GM12801 (cell line): ENCODE measurements around the gene PACS1.

Source experiments
- TF ChIP-seq, protein P1 (sequence below): IDR thresholded peaks from one replicate; pipeline ENCODE4 v1.5.1; 2011; ENCODE audit warnings: control low read depth; ENCODE audit not compliant: insufficient read length; ENCODE audit errors: extremely low read depth

The PACS1 gene

GRCh38 chr11:66055021-66055420 lies 15.1 kb upstream of the PACS1 start:
- TF ChIP-seq, protein P1, sequence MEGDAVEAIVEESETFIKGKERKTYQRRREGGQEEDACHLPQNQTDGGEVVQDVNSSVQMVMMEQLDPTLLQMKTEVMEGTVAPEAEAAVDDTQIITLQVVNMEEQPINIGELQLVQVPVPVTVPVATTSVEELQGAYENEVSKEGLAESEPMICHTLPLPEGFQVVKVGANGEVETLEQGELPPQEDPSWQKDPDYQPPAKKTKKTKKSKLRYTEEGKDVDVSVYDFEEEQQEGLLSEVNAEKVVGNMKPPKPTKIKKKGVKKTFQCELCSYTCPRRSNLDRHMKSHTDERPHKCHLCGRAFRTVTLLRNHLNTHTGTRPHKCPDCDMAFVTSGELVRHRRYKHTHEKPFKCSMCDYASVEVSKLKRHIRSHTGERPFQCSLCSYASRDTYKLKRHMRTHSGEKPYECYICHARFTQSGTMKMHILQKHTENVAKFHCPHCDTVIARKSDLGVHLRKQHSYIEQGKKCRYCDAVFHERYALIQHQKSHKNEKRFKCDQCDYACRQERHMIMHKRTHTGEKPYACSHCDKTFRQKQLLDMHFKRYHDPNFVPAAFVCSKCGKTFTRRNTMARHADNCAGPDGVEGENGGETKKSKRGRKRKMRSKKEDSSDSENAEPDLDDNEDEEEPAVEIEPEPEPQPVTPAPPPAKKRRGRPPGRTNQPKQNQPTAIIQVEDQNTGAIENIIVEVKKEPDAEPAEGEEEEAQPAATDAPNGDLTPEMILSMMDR, result no peak

GRCh38 chr11:66056501-66056900 lies 13.6 kb upstream of the PACS1 start:
- TF ChIP-seq, protein P1, result no peak

DNA sequence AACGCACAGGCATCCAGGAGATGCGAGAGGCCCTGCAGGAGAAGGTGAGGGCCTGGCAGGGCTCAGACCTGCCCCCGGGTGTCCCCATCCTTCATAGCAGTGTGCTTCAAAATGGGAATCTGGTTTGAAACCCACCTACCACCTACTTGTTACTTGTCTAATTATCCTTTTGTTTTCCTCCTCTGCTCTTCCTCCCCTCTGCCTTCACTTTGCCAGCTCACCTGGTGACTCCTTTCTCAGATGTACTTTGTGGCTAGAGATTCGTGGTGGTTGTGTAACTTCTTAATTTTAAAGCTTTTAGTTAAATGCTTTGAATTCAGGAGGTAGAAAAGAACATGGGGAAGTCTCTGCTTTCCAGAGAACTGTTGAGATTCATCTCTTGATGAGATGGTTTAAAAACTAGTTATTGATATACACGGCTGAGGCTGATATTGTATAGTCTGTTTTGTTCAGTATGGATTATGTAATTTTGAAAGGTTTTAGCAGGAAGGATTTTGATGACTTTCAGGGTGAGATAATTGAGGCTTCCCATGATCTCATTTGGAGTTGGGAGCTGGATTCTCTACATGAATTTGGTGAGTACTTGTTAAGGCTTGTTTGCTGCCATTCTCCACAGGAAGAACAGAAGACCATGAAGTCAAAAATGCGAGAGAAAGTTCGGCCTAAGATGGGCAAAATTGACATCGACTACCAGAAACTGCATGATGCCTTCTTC lies 9.9 kb upstream of the PACS1 start:
- TF ChIP-seq, protein P1, result no peak

- TF ChIP-seq, protein P1, result no peak
Measured at GRCh38 chr11:66061268-66061667, 8.8 kb upstream of the PACS1 start.

DNA sequence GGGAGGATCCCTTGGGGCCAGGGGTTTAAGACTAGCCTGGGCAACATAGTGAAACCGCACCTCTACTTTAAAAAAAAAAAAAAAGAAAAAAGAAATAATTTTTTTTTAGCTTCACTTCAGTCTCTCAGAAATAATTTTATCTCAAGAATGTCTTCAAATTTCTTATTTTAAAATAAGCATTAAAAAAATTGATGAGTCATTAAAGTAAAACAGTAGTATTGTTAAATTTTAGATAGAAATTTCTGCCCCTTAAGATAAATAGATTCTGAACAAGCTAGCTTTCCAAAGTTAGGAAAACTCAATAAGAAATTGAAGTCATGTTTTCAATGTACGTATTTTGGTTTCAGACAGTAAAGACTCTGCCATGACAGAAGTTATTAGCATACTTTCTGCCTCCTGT lies 7.7 kb upstream of the PACS1 start:
- TF ChIP-seq, protein P1, result no peak

GRCh38 chr11:66063900-66064299 lies 6.2 kb upstream of the PACS1 start:
- TF ChIP-seq, protein P1, result no peak

GRCh38 chr11:66064571-66064970 lies 5.5 kb upstream of the PACS1 start:
- TF ChIP-seq, protein P1, result no peak
